Epithelial cell of esophagus (primary cell): ENCODE results near the gene TSNAX.

Source experiments
- DNase-seq: peaks from one replicate; pipeline ENCODE4 v3.0.0; 2010; ENCODE audit warnings: low read depth
- H3K4me3 ChIP-seq: 2 replicates; pipeline ENCODE4 v1.5.1; 2011; ENCODE audit warnings: mild to moderate bottlenecking, low read length, control low read depth
- CTCF ChIP-seq: IDR thresholded peaks from 2 replicates; pipeline ENCODE4 v1.5.1; 2011; ENCODE audit warnings: low read depth, mild to moderate bottlenecking, low read length, control low read depth, inconsistent platforms; ENCODE audit not compliant: insufficient read depth; ENCODE audit errors: missing control alignments

TSNAX gene

GRCh38 chr1:231571904-231572303 lies 43.4 kb downstream of the TSNAX start:
- TF ChIP-seq CTCF: no peak
- DNase-seq: peak; percentile 49
- no peak overlapping the region for H3K4me3 ChIP-seq

DNA sequence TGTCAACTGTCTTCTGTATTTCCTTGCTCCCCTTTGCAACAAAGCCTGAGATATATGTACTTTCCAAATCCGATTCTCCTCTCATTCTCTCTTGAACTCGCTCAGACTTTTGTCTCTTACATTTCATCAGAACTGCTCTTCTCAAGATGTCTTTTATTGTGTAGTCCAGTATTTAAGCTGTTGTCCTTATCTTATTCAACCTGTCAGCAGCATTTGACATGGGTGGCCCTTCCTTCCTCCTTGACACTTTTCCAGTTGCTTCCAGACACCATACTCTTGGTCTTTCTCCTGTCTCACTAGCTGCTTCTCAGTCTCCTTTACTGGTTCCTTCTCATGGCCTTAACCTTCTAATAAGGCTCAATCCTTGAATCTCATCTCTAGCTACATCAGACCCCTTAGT lies 47.0 kb downstream of the TSNAX start:
- no peak for DNase-seq
- no peak overlapping the region for H3K4me3 ChIP-seq
- TF ChIP-seq CTCF: no peak

DNA sequence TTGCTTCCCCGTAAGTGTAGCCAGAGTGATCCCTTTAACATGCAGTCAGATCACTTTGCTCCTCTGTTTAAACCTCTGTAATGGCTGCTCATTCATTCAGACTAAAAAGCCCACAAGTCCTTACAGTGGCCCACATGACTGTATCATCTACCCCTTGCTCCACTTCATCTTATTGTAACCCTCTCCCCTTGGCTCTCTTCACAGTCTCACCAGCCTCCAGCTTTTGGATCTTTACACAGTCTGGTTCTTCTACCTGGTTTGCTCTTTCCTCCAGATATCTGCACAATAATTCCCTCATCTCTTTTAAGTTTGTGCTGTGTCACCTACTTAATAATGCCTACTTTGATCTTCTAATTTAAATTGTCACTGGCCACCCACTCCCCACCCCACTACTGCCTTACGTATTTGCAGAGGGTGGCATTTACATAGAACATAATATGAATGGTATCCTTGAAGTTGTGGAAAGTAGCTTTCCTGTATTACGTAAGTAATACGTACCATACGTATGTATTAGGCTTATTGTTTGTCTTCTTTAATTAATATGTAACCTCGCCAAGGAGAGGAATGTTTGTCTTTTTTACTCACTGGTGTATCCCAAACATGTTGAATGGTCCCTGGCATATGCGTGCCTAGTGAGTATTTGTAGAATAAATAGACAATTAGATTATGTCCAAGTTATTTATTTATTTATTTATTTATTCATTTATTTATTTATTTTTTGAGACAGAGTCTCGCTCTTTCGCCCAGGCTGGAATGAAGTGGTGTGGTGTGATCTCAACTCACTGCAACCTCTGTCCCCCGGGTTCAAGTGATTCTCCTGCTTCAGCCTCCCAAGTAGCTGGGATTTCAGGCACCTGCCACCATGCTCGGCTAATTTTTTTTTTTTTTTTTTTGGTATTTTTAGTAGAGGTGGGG lies 48.6 kb downstream of the TSNAX start:
- no peak for TF ChIP-seq CTCF

DNA sequence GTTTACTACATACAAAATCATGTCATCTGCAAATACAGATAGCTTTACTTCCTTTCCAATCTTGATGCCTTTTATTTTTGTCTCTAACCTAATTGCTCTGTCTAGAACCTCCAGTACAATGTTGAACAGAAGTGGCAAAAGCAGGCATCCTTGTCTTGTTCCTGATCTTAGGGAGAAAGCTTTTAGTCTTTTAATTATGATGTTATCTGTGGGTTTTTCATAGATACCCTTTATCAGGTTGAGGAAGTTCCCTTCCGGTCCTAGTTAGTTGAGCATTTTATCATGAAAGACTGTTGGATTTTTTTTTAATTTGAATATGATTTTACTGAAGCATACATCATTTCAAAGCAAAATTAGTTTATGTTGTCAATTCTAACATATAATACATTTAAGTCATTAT lies 52.4 kb downstream of the TSNAX start:
- no peak for DNase-seq
- H3K4me3 ChIP-seq: no peak overlapping the region
- no peak for TF ChIP-seq CTCF

More for the DNA sequence above, 48.6 kb downstream of the TSNAX start:
- no peak overlapping the region for H3K4me3 ChIP-seq
- no peak for DNase-seq

- no peak for TF ChIP-seq CTCF
- H3K4me3 ChIP-seq: no peak overlapping the region
- no peak for DNase-seq
Observed at GRCh38 chr1:231581859-231582258, 53.4 kb downstream of the TSNAX start.

DNA sequence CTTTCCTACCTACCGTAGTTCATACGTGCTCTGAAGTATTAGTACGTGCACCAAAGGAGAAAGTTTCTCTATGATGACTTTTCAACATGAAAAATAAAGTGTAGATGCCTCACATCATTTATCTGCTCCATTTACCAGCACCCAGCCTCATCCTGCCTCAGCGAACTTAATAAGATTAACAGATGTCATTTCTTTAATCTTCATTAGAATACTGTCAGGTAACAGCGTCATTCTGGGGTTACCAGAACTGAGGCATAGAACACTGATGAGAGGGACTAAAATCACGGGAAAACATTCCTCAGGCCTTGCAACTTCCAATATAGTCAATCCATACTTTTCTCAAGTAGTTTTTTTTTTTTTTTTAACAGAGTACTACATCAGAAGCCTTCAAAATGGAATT lies 54.9 kb downstream of the TSNAX start:
- DNase-seq: no peak
- no peak for TF ChIP-seq CTCF
- H3K4me3 ChIP-seq: no peak overlapping the region

DNA sequence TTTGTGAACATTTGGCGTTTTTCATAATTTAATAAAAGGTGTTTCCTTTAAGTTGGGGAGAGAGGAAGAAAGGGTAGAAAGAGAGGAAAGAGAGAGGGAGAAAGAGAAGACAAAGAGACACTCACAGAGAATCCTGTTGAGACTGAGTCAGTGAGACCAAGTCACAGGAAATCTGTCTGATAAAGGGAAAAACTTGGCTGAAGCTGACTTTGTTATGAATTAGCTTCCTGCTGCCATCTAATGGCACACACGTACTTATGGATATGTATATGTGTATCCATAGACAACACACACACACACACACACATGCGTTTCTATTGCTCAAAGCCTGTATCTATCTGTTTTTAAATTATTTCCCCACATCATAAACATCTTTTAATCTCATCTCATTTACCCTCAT lies 55.6 kb downstream of the TSNAX start:
- peak; percentile 66 for DNase-seq
- peak; percentile 31 for TF ChIP-seq CTCF
- no peak overlapping the region for H3K4me3 ChIP-seq
